Mammary epithelial cell (primary cell): ENCODE data around the gene NFASC.

ENCODE experiments used
- CTCF ChIP-seq, 2 donors: IDR thresholded peaks in 1 of 2; conservative IDR thresholded peaks in 1 of 2; 2 replicates each; pipeline ENCODE4 v1.5.1; 2011 to 2012; ENCODE audit warnings: inconsistent platforms in 2 of 2, low read length in 2 of 2, mild to moderate bottlenecking in 2 of 2, control low read depth in 1 of 2, low read depth in 1 of 2; ENCODE audit not compliant: insufficient read depth in 1 of 2; ENCODE audit errors: extremely low read depth in 1 of 2
- EZH2 ChIP-seq: IDR thresholded peaks from 2 replicates; pipeline ENCODE4 v1.6.1; 2012; ENCODE audit warnings: low read length, inconsistent platforms, borderline replicate concordance

GRCh38 chr1:205060746-205061145 lies 190.1 kb downstream of the NFASC start:
- no peak for TF ChIP-seq EZH2
- TF ChIP-seq CTCF (conservative IDR thresholded peaks at IDR 0.05 in 1 of 2, IDR thresholded peaks at IDR 0.05 in 1 of 2; ENCODE audit: extremely low read depth in 1 of 2, insufficient read depth in 1 of 2, low read depth in 1 of 2, low read length in 2 of 2) = no peak
